HG03460 (cell line): ENCODE data around the gene SYNJ1.
"Not testable (repeated sequence)": the region's sequence is repeated elsewhere in the genome, so short reads cannot be mapped to it uniquely, and the experiment has no call there.

ENCODE experiments used
- ATAC-seq: cut with Tn5 transposase; IDR thresholded peaks from one replicate; pipeline ENCODE4 v1.9.1; 2021; ENCODE audit not compliant: unreplicated experiment

The SYNJ1 gene

GRCh38 chr21:32612999-32613337, 114.8 kb downstream of the SYNJ1 start:
- no peak for ATAC-seq

- peak; percentile 92 for ATAC-seq
These were observed 115.5 kb downstream of the SYNJ1 start, which contains the start of gene CFAP298 for GRCh38 chr21:32612075-32612998. TSS of gene CFAP298 (minus strand) at chr21:32612377. CDS start at chr21:32612243, 134 bp downstream.

DNA sequence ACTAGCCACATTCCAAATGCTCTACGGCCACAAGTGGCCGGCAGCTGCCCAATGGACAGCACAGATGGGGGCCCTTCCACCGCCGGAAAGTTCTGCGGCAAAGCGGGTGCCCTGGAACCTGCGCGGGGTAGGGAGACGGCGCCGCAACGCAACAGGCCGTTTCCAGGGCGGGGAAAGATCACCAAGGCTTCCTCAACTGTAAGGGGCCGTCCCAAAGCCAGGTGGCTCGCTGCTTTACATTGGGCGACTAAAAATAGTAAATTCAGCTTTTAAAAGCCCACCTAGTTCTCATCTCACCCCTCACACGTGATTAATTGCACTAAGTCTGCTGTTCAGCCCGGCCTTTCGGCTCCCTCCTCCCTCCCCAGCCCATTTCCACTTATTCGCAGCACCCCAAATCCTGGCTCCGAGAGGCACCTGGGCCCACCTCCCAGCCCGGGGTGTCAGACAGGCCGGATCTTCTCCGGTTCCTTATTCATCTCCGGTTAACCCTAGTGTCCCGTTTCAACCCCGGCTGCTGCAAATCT, 116.3 kb downstream of the SYNJ1 start:
- ATAC-seq: peak; percentile 17

DNA sequence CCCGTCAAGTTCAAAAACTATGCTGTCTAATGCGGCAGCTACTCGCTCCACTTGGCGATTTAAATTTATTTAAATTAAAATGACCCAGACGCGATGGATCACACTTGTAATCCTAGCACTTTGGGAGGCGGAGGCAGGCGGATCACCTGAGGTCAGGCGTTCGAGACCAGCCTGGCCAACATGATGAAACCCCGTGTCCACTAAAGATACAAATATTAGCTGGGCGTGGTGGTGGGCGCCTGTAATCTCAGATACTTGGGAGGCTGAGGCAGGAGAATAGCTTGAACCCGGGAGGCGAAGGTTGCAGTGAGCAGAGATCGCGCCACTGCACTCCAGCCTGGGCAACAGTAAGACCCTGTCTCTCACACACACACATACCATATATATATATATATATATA, 116.9 kb downstream of the SYNJ1 start:
- not testable (repeated sequence) for ATAC-seq

DNA sequence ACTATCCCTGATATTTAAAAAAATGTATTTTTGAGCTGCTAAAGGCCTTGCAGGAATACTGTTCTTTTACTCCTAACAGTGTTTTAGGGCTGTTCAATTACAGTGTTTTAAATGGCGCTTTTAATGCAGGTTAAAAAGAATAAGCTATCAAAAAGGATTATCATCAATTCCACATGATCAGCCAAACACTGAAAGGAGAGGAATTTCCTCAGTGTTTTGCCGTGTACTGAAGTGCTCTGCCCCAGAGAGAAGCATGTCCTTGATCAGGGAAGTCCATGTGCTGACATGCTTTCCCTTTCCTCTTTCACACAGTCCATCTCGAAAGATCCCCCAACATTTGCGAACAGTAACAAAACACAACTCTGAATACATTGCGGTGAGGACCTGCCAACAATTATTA, 119.0 kb downstream of the SYNJ1 start:
- ATAC-seq: no peak

DNA sequence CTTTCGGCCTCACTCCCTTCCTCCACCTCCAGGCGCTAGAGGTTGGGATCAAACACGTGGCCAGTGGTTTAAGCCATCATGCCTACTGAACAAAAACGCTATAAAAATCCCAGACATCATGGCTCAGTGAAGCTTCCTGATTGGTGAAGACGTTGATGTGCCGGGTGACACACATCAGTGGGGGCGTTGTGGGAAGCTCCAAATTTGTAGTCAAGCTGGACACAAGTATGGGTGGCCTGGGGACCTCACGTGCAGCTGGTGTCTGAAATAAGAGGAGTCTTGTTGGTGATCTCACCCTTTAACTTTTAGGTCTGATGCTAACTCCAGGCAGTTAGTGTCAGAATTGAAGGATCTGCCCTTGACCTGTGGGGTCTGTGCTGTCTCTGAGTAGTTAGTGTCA, 122.3 kb downstream of the SYNJ1 start:
- no peak for ATAC-seq

GRCh38 chr21:32604464-32604863, 123.3 kb downstream of the SYNJ1 start:
- no peak for ATAC-seq

DNA sequence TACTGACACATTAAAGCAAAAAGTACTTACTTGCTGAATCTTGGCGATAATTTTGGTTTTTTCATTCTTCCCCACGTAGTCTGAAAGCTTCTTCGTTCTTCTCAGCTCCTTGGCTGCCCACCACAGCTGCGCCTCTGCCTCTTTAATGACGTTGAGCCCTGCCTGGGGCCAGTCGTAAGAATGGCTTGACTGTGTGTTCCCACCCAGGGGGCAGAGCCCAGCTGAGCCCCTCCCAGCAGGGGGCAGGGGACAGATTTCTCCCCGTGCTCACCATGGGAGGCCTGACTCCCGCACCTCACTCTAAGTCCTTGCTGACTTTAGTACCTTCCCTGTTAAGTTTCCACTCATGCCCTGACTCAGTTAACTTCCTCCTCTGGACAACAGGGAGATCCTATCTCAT, 124.7 kb downstream of the SYNJ1 start:
- ATAC-seq: no peak

GRCh38 chr21:32602099-32602498, 125.7 kb downstream of the SYNJ1 start:
- ATAC-seq: no peak

GRCh38 chr21:32599526-32599925, 128.3 kb downstream of the SYNJ1 start:
- ATAC-seq: no peak

DNA sequence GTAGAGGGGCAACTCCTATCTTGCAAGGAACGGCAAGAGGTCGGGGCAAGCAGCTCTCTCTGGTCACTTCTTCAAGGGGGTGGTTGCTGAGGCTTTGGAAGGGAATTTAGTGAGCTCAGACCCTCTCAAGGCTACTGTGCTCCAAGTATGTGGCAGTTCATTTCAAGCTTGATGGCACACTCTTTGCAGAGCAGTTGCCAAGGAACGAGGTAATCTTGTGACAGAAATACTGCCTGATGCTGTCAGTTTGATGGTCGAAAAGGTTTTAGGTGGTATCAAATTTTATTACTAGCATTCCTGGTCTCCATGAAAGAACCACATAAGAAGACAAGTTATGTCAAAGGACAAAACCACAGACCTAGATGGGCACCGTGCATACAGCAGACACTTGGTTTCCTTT, 128.7 kb downstream of the SYNJ1 start:
- no peak for ATAC-seq

GRCh38 chr21:32597205-32597604, 130.6 kb downstream of the SYNJ1 start:
- no peak for ATAC-seq

- no peak for ATAC-seq
These were observed 132.4 kb downstream of the SYNJ1 start for GRCh38 chr21:32595431-32595830.

DNA sequence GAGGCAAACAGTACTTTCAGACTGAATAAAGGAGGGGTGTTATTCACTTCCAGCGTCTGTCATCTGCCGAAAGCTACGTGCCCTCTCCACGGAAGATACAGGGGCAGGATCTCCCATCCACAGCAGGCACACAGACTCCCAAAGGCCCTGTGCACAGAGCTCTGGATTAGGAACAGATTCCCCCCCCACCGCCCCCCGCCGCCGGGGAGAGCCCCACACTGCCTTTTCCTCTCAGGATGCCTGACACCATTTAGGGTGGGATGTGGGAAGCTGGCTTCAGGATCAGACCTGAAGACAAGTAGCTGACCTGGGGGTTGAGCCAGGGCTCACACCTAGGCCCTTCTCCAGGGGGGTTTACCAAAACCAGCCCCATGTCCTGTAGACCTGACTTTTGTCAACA, 134.1 kb downstream of the SYNJ1 start:
- ATAC-seq: no peak

DNA sequence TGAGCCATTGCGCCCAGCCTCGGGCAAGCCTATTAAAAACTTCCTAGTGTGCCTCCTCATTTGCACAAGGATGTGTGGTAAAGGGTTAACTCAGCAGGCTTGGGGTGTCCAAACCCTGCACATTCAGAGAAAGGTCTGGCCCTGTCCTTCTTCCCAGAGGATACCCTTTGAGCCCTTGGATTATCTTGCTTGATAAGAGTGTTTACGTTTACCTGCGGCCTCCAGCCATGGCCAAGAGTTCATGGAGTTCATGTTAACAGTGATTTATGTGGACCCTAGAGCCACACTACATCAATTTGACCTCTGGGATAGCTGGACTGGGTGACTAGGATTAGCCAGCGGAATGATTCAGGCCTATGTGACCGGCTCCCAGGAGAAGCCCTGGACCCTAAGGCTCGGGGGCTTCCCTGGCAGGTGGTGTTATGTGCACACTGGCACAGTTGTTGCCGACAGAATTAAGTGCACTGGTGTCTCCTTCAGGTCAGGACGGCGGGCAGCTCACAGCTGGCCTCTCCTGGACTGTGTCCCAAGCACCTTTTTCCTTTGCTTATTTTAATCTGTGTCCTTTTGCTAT, 134.8 kb downstream of the SYNJ1 start:
- no peak for ATAC-seq

DNA sequence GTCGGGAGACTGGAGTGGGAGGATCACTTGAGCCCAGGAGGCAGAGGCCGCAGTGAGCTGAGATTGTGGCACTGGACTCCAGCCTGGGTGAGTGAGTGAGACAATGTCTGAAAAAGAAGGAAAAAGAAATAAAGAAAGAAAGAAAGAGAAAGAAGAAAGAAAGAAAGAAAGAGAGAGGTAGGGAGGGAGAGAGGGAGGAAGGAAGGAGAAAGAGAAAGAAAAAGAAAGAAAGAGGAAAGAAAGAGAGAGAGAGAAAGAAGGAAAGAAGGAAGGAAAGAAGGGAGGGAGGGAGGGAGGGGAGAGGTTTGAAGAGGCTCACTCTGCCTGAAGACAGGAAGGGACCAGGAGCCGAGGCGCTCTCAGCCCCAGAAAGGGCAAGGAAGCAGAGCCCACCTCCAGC, 137.7 kb downstream of the SYNJ1 start:
- ATAC-seq: no peak

DNA sequence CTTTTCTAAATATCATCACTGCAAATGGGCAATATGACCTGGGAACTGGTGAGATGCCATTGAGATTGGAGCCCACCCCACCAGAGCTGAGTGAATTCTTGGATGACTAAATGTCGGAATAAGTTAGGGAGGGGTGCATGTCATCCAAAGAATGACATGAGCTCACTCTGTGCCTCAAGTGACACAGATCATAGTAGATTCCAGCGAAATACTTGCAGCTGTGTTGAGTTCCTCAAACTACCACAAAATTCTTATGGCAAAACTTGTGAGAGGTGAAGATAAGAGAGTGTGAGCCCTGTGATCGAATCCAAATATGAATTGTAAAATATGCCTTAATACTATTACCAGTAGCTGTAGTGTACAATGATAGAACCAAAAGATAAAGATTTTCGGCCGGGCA, 140.2 kb downstream of the SYNJ1 start:
- ATAC-seq: no peak

DNA sequence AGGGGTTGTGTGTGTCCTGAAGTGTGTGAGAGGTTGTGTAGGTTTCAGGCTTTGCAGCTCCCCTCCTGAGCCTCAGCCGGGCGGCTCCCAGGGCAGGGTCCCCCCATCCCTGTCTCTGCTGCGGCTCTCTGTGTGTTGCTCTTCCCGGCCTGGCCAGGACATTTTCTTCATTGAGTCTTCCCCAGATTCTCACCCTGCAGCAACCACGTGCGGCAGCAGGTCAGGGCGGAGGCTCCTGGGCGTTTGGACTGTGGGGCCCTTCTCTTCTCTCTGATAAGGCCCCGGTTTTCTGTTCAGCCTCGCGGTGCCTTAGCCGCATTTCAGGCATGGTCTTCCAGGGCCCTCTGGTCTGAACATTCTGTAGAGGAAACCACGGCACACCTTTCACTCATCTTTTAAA, 140.7 kb downstream of the SYNJ1 start:
- ATAC-seq: no peak

DNA sequence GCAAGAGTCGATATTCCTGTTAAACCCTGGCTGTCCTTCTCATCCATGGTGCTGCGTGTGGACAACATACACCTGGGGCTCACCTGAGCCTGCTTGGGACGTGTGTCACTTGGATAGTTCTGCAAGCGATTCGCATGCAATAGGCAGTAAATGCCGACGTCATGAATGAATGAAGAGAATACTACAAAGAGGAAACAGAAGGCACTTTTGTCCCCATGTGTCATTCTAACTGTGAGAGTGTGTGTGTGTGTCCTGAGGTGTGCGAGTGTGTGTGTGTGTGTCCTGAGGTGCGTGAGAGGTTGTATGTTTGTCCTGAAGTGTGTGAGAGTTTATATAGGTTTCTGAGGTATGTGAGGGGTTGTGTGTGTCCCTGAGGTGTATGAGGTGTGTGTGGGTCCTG, 141.8 kb downstream of the SYNJ1 start:
- ATAC-seq: no peak

GRCh38 chr21:32585042-32585710, 142.6 kb downstream of the SYNJ1 start, which contains the start of gene TCP10L:
TSS of gene TCP10L (minus strand) at chr21:32585523. CDS start at chr21:32584304, 1,219 bp downstream.
- ATAC-seq: no peak

DNA sequence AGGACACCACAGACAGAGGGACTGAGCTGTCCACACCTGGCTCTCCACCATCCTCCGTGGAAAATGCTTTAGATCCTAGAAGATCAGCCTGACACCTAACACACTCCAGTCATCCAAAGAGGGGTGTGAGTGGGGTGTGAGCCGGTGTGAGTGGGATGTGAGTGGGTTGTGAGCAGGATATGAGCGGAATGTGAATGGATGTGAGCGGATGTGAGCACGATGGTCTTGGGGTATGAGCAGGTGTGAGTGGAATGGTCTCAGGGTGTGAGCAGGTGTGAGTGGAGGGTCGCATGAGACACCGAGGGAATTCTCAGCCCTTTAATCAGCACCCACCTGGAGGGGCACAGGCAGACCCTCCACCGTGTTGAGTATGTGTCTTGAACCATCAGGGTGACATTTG, 143.3 kb downstream of the SYNJ1 start:
- no peak for ATAC-seq

DNA sequence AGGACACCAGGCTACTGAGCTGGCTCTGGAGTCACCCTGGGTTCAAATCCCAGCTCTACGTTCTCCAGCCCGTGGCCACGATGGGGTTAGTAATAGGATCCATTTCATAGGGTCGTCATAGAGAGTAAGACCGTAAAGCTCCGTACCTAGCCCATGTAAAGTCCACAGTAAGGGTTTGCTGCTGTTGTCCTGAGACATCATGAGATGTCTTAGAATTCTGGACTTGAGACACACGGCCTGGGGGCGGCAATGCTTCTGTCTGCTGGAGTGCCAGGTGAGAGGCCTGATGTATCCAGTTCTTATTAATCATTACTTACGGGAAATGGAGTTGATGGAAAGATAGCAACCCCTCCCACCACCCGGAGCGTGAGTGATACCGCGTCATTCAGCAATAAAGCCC, 146.1 kb downstream of the SYNJ1 start:
- no peak for ATAC-seq
